Kidney capillary endothelial cell (primary cell): ENCODE results near the gene NEK4.
"Not testable (repeated sequence)": the region's sequence is repeated elsewhere in the genome, so short reads cannot be mapped to it uniquely, and the experiment has no call there.

Source experiments
- DNase-seq: peaks from one replicate; pipeline ENCODE4 v3.0.0-alpha.2; 2018; ENCODE audit warnings: low spot score

NEK4 gene

DNA sequence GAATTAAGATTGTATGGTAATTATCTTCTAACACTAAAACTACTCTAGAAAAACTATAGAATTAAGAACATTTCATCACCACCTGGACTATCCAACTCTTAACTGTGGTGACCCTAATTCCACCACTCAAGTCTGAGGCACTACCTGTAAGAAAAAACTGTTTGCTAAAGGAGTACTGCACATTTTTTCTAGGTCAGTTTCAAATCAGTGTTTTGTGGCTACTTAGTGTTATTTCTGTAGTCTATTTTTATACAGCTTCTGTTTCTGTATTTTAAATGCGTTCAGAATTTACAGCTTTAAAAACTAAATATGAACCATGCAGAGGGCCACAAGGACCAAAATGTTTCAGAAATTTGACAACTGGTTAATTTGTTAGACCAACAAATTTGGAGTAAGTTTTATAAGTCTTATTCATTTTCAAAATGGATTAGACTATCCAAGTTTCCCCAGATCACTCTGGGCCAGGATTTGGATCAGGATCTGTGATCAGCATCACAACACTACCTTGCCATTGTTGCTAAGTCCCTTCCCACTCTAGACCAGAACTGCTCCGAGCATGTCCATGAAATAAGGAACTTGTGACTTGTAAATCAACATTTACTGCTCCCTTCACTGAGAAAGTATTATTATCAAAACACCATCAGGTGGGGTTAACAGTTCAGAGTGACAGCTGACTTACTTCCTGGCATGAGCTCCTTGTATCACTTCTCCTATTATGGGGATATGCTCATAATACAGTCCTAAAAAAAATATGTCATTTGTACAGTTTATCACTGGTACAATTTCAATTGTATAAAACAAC lies 73.7 kb downstream of the NEK4 start:
- no peak for DNase-seq

- DNase-seq = no peak
These were observed 74.7 kb downstream of the NEK4 start for GRCh38 chr3:52695798-52696671.

GRCh38 chr3:52694528-52695189 lies 76.1 kb downstream of the NEK4 start:
- DNase-seq = no peak

GRCh38 chr3:52693071-52693470 lies 77.7 kb downstream of the NEK4 start:
- no peak for DNase-seq

DNA sequence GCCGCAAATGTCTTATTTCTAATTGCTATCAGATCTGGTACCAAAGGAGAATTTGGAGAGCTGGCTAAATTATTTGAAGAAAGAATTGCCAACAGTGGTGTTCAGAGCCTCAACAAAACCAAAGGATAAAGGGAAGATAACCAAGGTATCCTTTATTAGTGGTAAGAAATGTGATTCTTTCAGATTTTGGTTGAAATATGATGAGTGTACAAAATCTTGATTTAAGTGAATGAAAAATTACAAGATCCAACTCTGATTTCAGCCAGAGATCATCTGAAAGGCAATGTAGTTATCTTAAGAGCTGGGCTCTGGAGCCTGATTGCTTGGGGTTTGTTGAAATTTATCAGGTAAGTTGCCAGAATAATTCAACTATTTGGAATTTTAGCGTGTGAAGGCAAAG lies 80.2 kb downstream of the NEK4 start:
- DNase-seq = no peak

GRCh38 chr3:52689151-52689550 lies 81.6 kb downstream of the NEK4 start:
- no peak for DNase-seq

DNA sequence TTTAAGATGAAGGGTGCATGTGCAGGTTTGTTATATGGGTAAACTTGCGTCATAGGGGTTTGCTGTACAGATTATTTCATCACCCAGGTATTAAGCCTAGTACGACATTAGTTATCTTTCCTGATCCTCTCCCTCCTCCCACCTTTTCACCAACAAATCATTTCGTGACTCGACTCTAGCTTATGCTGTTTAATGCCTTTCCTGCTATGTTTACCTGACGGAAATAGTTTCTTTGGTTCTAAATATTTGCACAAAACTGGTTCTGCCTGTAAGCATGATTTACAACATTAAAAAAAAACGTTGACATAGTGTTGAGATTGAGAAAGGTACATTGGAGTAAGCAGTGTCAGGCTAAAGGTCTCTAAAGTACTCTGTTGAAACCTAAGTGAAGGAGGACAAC lies 82.5 kb downstream of the NEK4 start:
- DNase-seq = no peak

GRCh38 chr3:52685709-52686691 lies 84.7 kb downstream of the NEK4 start, which contains the start of the genes GNL3 and PBRM1:
GNL3 (plus strand) TSS chr3:52686032; CDS start chr3:52686093, 61 bp downstream.
PBRM1 (minus strand) TSS chr3:52685913.
- DNase-seq = peak; percentile 92

DNA sequence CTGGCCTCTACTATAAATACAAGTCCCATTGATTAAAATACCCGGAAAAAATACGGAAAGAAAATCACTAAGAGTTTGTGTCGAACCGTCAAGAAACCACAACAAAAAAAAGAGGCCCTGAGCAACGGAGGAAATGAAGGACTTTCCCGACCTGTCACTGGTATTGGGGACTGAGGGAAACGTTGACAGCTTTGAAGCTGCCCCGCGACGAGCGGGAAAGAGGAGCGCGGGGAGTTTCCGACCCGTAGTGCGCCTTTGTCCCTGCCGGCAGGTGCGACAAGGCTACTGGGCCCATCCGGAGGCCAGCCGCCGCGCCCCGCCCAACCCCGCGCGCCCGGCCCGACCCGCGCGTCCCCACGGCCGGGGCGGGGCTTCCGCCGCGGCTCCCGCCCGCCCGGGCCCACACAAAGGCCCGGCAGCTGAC lies 85.4 kb downstream of the NEK4 start:
- DNase-seq = peak; percentile 60

DNA sequence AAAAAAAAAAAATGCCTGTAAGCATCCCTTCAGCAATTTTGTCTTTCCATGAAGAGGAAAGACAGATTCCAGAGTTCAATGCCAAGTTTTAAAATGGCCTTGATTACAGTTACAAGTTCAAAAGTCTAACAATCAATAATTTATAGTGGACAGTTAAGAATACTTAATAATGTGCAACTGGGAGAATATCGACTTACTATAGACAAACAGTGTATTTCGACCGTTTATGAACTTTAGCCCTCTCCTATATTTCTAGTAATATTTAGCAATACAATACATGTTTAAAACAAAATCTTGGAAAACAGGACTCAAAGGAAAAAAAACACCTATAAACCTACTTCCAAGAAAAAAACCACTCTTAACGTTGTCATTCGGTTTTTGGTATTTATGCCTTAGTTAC lies 86.6 kb downstream of the NEK4 start:
- no peak for DNase-seq

DNA sequence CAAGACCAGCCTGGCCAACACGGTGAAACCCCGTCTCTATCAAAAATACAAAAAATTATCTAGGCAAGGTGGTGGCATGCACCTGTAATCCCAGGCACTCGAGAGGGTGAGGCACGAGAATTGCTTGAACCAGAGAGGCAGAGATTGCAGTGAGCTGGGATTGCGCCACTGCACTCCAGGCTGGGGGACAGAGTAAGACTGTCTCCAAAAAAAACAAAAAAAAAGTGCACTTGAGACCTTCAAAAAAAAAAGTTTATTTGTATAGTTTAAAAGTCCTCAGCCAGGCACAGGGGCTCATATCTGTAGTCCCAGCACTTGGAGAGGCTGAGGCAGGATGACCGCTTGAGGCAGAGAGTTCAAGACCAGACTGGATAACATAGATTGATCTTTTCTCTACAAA lies 87.1 kb downstream of the NEK4 start:
- DNase-seq = no peak

GRCh38 chr3:52682016-52682415 lies 88.7 kb downstream of the NEK4 start:
- peak; percentile 32 for DNase-seq

- DNase-seq = no peak
These were observed 89.1 kb downstream of the NEK4 start for GRCh38 chr3:52681596-52681995.

DNA sequence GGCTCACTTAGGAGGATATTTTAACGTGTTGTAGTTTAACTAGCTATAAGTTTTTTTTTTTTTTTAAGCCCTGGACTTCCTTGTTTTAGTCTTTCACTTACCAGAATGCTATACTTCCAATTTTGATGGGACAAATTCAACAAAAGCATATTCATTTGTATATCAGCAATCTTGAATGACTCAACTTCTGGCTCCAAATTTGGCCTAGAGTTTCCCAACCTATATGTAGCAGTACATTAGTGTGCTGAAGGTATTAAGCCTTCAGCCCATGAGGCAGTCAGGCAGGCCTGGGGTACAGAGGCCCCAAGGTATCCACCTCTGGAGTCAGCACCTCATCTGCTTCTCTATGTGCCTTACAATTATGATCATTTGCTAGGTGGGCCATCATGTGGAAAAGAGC lies 90.9 kb downstream of the NEK4 start:
- DNase-seq = no peak

GRCh38 chr3:52679199-52679538 lies 91.6 kb downstream of the NEK4 start:
- no peak for DNase-seq

DNA sequence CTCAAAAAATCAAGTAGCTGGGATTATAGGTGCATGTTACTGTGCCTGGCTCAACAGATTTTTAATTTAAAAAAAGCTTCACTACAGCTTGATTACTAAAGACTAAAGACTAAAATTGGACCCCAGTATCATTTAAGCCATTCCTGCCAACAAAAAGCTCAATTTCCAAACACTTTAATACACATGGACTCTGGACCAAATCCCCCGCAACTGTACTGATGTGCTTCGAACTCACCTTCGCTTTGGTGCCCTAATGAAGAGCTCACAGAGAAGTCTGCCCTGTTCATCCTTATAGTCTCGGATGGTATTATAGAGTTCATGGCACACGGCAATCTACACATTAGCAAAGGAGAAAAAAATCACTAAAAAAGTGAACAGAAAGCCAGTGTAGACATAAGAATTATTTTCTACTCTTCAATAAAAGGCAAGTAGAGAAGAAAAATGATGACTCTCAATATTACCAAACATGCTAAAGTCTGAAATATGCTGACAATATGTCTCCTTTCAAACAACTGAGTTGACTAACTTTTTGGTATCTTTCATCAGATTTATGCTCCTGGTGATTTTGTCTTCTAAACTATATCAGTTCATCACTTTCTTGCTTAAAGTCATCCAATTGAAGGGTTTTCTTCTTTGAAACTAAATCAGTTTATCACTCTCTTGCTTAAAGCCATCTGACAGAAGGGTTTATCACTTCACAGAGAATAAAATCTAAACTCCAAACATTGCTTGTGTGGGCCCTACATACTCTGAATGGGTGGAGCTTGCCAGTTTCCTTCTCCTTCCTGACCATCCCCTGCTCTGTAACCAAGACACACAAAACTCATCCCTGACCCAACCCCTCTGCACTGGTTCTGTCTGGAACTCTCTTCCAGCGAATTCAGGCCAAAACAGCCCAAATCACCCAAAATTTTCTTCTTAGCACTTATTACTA lies 92.2 kb downstream of the NEK4 start:
- DNase-seq = no peak

DNA sequence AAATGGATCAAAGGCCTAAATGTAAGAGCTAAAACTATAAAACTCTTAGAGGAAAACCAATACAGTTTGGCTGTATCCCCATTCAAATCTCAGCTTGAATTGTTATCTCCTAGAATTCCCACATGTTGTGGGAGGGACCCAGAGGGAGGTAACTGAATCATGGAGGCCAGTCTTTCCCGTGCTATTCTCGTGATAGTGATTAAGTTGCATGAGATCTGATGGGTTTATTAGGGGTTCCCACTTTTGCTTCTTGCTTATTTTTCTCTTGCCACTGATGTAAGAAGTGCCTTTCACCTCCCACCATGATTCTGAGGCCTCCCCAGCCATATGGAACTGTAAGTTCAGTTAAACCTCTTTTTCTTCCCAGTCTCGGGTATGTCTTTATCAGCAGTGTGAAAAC lies 94.5 kb downstream of the NEK4 start:
- not testable (repeated sequence) for DNase-seq

DNA sequence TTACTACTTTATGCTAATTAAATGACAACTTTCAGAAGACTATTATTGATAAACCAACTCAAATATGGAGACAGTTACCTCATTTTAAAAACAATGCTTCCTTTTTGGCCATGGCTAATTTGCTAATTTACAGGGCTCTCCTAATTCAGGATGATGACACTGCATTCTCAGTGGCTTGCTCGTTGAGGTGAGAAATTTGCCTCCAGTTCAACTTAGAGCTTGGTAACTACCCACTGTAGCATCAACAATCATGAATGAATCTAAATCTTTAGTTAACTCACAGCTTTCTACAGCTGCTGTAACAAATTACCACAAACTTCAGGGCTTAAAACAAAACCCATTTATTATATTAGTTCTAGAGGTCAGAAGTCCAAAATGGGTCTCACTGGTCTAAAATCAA lies 99.1 kb downstream of the NEK4 start:
- no peak for DNase-seq

GRCh38 chr3:52670621-52671521 lies 99.9 kb downstream of the NEK4 start:
- peak; percentile 93 for DNase-seq
